KMS-11 (cell line): Measurements from ENCODE around the gene CMC2.

ENCODE experiments used
- H2AFZ ChIP-seq: fragments of 200-600 bp; sonication (generic); 2 replicates; pipeline ENCODE4 v1.6.1; 2016; ENCODE audit warnings: antibody characterized with exemption, mixed run types, low read depth
- H3K27ac ChIP-seq: fragments of 200-600 bp; sonication (generic); 2 replicates; pipeline ENCODE4 v1.6.1; 2016; ENCODE audit warnings: mild to moderate bottlenecking, mixed run types
- H3K27me3 ChIP-seq: fragments of 200-600 bp; sonication (generic); 2 replicates; pipeline ENCODE4 v1.6.1; 2017; ENCODE audit warnings: mild to moderate bottlenecking, low read depth, mixed run types, moderate library complexity; ENCODE audit not compliant: insufficient read depth
- H3K36me3 ChIP-seq: fragments of 200-600 bp; sonication (generic); 2 replicates; pipeline ENCODE4 v1.6.1; 2017; ENCODE audit warnings: mild to moderate bottlenecking, mixed run types; ENCODE audit not compliant: insufficient read depth
- H3K4me1 ChIP-seq: fragments of 200-600 bp; sonication (generic); 2 replicates; pipeline ENCODE4 v1.6.1; 2016; ENCODE audit warnings: mild to moderate bottlenecking, low read depth, mixed run types; ENCODE audit not compliant: poor library complexity, severe bottlenecking
- H3K4me2 ChIP-seq: fragments of 200-600 bp; sonication (generic); 2 replicates; pipeline ENCODE4 v1.7.0; 2016; ENCODE audit warnings: mild to moderate bottlenecking, mixed run types
- H3K4me3 ChIP-seq: fragments of 200-600 bp; sonication (generic); IDR thresholded peaks from 2 replicates; pipeline ENCODE4 v1.6.1; 2017; ENCODE audit warnings: low read depth, low read length, mixed read lengths; ENCODE audit not compliant: insufficient read depth
- H3K79me2 ChIP-seq: fragments of 200-600 bp; sonication (generic); 2 replicates; pipeline ENCODE4 v1.6.1; 2016; ENCODE audit warnings: low read depth, mixed run types; ENCODE audit not compliant: insufficient read depth
- H3K9ac ChIP-seq: fragments of 200-600 bp; sonication (generic); 2 replicates; pipeline ENCODE4 v1.6.1; 2016; ENCODE audit warnings: mild to moderate bottlenecking, mixed run types
- H4K20me1 ChIP-seq: fragments of 200-600 bp; sonication (generic); 2 replicates; pipeline ENCODE4 v1.6.1; 2016; ENCODE audit warnings: mild to moderate bottlenecking, mixed run types; ENCODE audit not compliant: insufficient read depth
- TF ChIP-seq, protein P1 (sequence below): fragments of 200-600 bp; sonication (generic); conservative IDR thresholded peaks from 2 replicates; pipeline ENCODE4 v1.6.1; 2017; ENCODE audit warnings: low read depth, mild to moderate bottlenecking, antibody characterized with exemption, low read length, moderate library complexity, mixed read lengths

The CMC2 gene

DNA sequence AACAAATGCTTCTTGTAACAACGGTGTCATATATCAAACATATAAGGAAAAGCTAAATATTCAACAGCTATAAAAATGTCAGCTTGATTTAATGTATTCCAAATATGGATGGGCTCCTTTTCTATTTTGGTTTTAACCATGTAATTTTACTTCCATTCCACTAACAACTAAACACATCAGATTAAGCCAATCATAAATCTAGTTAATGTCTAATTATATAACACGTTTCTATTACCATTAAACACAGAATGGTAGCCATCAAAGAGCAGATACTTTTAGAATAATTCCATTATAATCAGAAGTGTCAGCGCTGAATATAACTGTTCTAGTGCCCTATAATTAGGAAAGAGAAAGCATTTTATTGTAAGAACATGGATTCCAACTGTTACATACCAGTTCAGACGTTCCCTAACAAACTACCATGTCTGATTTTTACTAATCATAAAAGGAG lies 10.0 kb downstream of the CMC2 start:
- no peaks in the 10 kb centered on the region for H3K36me3 ChIP-seq
- no peak overlapping the region for H3K27ac ChIP-seq
- no peak overlapping the region for H3K4me3 ChIP-seq
- H3K9ac ChIP-seq = no peak overlapping the region
- no peaks in the 10 kb centered on the region for H3K27me3 ChIP-seq
- TF ChIP-seq, protein P1, sequence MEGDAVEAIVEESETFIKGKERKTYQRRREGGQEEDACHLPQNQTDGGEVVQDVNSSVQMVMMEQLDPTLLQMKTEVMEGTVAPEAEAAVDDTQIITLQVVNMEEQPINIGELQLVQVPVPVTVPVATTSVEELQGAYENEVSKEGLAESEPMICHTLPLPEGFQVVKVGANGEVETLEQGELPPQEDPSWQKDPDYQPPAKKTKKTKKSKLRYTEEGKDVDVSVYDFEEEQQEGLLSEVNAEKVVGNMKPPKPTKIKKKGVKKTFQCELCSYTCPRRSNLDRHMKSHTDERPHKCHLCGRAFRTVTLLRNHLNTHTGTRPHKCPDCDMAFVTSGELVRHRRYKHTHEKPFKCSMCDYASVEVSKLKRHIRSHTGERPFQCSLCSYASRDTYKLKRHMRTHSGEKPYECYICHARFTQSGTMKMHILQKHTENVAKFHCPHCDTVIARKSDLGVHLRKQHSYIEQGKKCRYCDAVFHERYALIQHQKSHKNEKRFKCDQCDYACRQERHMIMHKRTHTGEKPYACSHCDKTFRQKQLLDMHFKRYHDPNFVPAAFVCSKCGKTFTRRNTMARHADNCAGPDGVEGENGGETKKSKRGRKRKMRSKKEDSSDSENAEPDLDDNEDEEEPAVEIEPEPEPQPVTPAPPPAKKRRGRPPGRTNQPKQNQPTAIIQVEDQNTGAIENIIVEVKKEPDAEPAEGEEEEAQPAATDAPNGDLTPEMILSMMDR = no peak
- H4K20me1 ChIP-seq = no peaks in the 10 kb centered on the region
- no peak overlapping the region for H3K4me2 ChIP-seq
- H2AFZ ChIP-seq = no peak overlapping the region
- peaks cover 16% of the 10 kb centered on the region for H3K4me1 ChIP-seq
- H3K79me2 ChIP-seq = peaks cover 90% of the 10 kb centered on the region

DNA sequence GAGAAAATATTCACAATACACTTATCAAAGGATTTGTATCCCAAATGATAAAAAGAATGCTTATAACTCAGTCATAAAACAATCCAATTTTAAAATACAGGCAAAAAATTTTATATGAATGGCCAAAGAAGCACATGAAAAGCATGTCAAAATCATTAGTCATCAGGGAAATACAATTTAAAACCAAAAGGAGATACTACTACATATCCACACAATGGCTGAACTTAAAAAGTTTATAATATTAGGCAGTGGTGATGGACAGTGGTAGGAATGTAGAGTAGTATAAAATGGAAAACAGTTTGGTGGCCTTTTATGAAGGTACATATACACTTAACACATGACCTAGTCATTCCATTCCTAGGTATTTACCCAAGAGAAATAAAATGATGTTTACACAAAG lies 12.2 kb downstream of the CMC2 start:
- H3K9ac ChIP-seq = no peak overlapping the region
- TF ChIP-seq, protein P1 = no peak
- peaks cover 78% of the 10 kb centered on the region for H3K79me2 ChIP-seq
- H3K4me2 ChIP-seq = no peak overlapping the region
- no peaks in the 10 kb centered on the region for H3K27me3 ChIP-seq
- H3K4me3 ChIP-seq = no peak overlapping the region
- no peaks in the 10 kb centered on the region for H3K36me3 ChIP-seq
- no peaks in the 10 kb centered on the region for H4K20me1 ChIP-seq
- no peak overlapping the region for H3K27ac ChIP-seq
- no peak overlapping the region for H2AFZ ChIP-seq
- H3K4me1 ChIP-seq = no peaks in the 10 kb centered on the region

DNA sequence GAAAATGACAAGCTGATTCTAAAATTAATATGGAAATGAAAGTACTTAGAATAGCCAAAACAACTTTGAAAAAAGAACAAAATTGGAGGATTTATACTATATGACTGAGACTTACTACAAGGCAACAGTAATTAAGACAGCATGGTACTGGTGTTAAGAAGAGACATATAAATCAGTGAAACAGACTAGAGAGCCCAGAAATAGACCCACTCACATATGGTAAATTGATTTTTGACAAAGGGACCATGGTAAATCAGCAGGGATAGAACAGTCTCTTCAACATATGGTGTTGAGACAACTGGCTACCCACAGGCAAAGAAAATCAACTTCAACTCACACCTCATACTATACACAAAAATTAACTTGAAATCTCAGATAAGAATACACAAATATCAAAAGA lies 12.9 kb downstream of the CMC2 start:
- Histone ChIP-seq H4K20me1 (no peaks in the 10 kb centered on the region), H3K4me2 (no peak overlapping the region), H3K9ac (no peak overlapping the region), H3K27me3 (no peaks in the 10 kb centered on the region), H2AFZ (no peak overlapping the region), H3K4me1 (no peaks in the 10 kb centered on the region), H3K79me2 (peaks cover 71% of the 10 kb centered on the region), H3K36me3 (no peaks in the 10 kb centered on the region), H3K27ac (no peak overlapping the region), H3K4me3 (no peak overlapping the region)
- TF ChIP-seq, protein P1 = no peak

DNA sequence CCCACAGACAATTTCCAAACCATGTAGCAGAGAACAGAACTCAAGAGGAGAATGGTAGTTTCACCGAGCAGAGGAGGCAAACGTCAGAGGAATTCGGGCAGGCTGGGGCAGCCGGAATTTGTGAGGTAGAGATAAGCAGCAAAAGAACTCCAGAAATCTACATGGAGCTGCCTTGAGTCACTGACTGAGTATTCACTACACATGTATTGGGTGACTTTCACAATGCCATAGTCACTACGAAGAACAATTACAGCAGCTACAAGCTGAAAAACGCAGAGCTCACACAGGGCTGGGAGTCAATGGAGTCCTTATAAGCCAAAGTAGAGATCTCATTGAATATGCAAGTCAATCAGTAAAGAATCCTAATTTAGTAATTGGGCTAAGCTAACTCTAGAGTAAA lies 13.4 kb downstream of the CMC2 start:
- no peaks in the 10 kb centered on the region for H3K4me1 ChIP-seq
- no peaks in the 10 kb centered on the region for H3K27me3 ChIP-seq
- H3K4me2 ChIP-seq = no peak overlapping the region
- H3K36me3 ChIP-seq = no peaks in the 10 kb centered on the region
- H4K20me1 ChIP-seq = no peaks in the 10 kb centered on the region
- H3K79me2 ChIP-seq = peaks cover 66% of the 10 kb centered on the region
- H3K27ac ChIP-seq = no peak overlapping the region
- TF ChIP-seq, protein P1 = no peak
- H2AFZ ChIP-seq = no peak overlapping the region
- H3K4me3 ChIP-seq = no peak overlapping the region
- no peak overlapping the region for H3K9ac ChIP-seq
